Right cardiac atrium (tissue), 5 donors: ENCODE results near the gene SHISA5. TPM values are rescaled to one million over a fixed set of nuclear protein-coding genes. Genes with fewer than 3 reads are reported as not detected.
"Not testable (repeated sequence)": the region's sequence is repeated elsewhere in the genome, so short reads cannot be mapped to it uniquely, and the experiment has no call there.

Source experiments
- ATAC-seq, 2 donors: fragments of 200-7000 bp; cut with Tn5 transposase; one replicate each; pipeline versions ENCODE4 v1.8.0 to v1.9.1; 2020; ENCODE audit warnings: moderate library complexity in 2 of 2, mild to moderate bottlenecking in 1 of 2
- DNase-seq, 3 donors: peaks; one replicate each; pipeline ENCODE4 v3.0.0-alpha.2; 2020
- H3K27ac ChIP-seq: one replicate; pipeline ENCODE4 v1.5.1; 2013; ENCODE audit warnings: mild to moderate bottlenecking, low read length, control low read depth, moderate library complexity
- H3K27me3 ChIP-seq: one replicate; pipeline ENCODE4 v1.6.1; 2013; ENCODE audit not compliant: control insufficient read depth, insufficient read depth
- H3K4me1 ChIP-seq: one replicate; pipeline ENCODE4 v1.6.1; 2013; ENCODE audit warnings: low read length; ENCODE audit not compliant: control insufficient read depth, insufficient read depth
- H3K4me3 ChIP-seq: one replicate; pipeline ENCODE4 v1.5.1; 2013; ENCODE audit warnings: low read length, control low read depth
- H3K9me3 ChIP-seq: one replicate; pipeline ENCODE4 v1.6.1; 2013; ENCODE audit warnings: low read length; ENCODE audit not compliant: control insufficient read depth
- WGBS: extraction: QIAGEN DNeasy Blood & Tissue Kit; methylation state at CpG from one replicate; pipeline ENCODE4 v1.1.7; 2013; 5-methylcytosine and 5-hydroxymethylcytosine counted together
- intact Hi-C, 4 donors: fragments of 100-400 bp; cut with DNase I; formaldehyde crosslinking; loops; one replicate each; pipeline versions ENCODE4 v1.11.0 to v1.14.0; 2022 to 2023
- polyA plus RNA-seq: library from polyadenylated mRNA; stranded (reverse); fragments of 200-250 nt; gene quantifications from one replicate; pipeline ENCODE4 v1.2.3, GENCODE V29; 2013
- total RNA-seq, 4 donors: library from RNA; stranded (reverse); fragmentation: NEBNext Ultra II Directional; extraction: Animal tissue kit (Norgen Biotek cat#: 25700); gene quantifications; one replicate each; pipeline ENCODE4 v1.2.1, GENCODE V29; 2021
- donor health status: healthy with polysubstance abuse.
- donor health status: DM: no; HTN: yes; CAD: no.
- donor health status: DM: no; HTN: no; CAD: no.
- donor health status: DM: no; HTN: yes; CAD: no; lungs with severe emphysema.
- donor health status: DM: yes; HTN: yes; CAD: no.

The SHISA5 gene
- total and polyA plus RNA-seq, 5 donors, result 57.0 to 93.1 (median 74.4) TPM

DNA sequence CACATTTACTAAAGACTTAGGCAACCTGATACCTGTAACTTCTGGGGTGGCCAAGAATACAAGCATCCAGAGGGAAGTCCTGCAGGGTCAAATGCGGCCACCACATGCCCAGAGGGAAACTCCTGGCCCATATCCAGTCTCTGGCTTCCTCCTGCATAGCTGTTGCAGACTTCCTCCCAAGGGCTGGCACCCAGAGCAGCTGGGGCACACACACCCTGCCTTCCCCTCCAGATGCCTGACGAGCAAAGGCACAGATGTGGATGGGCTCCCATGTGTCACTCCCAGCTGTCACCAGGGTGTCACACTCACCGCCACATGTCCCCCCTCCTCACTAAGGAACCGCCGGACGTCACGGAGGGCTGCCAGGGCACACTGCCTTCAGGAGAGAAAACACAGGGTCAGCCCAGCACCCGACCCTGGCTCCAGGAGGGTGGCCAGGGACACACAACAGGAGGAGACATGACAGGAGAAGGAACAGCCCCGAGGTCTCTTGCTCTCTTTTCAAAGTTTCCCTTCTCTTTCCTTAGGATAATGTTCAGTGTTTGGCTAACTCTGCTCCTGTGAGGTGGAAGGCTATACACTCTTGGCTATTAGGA lies 39.4 kb upstream of the SHISA5 start:
- peaks cover 4% of the 10 kb centered on the region for H3K4me1 ChIP-seq
- DNase-seq, result peak in 2 of 3 donors; percentile 67 to 71
- no peak overlapping the region for H3K4me3 ChIP-seq
- 40% methylated on average over 9 of the region's 9 CpGs for WGBS
- H3K27ac ChIP-seq, result no peak overlapping the region
- no peaks in the 10 kb centered on the region for H3K27me3 ChIP-seq
- H3K9me3 ChIP-seq, result no peaks in the 10 kb centered on the region
- ATAC-seq, result peak; percentile 53 to 72
- intact Hi-C loops, result loop anchor here in 3 of 4 donors (10.0 kb wide), 1 partner anchor 269 kb away; no protein-coding TSS in a partner anchor

GRCh38 chr3:48538451-48538850 lies 34.5 kb upstream of the SHISA5 start:
- intact Hi-C loops, result no loop called here
- WGBS, result 90% methylated on average over 12 of the region's 12 CpGs
- H3K4me1 ChIP-seq, result peaks cover 4% of the 10 kb centered on the region
- H3K9me3 ChIP-seq, result no peaks in the 10 kb centered on the region
- no peak for ATAC-seq
- no peak overlapping the region for H3K27ac ChIP-seq
- peak in 1 of 3 donors; percentile 40 for DNase-seq
- no peaks in the 10 kb centered on the region for H3K27me3 ChIP-seq
- no peak overlapping the region for H3K4me3 ChIP-seq

GRCh38 chr3:48536785-48537184 lies 32.8 kb upstream of the SHISA5 start:
- no peak overlapping the region for H3K4me3 ChIP-seq
- intact Hi-C loops, result no loop called here
- DNase-seq, result peak in 1 of 3 donors; percentile 12
- 76% methylated on average over 5 of the region's 5 CpGs for WGBS
- H3K27me3 ChIP-seq, result no peaks in the 10 kb centered on the region
- H3K27ac ChIP-seq, result no peak overlapping the region
- H3K4me1 ChIP-seq, result no peaks in the 10 kb centered on the region
- ATAC-seq, result peak; percentile 40 to 52
- no peaks in the 10 kb centered on the region for H3K9me3 ChIP-seq

- ATAC-seq (no peak), DNase-seq (peak in 1 of 3 donors; percentile 53)
- WGBS, result 93% methylated on average over 19 of the region's 19 CpGs
- Histone ChIP-seq H3K4me3 (no peak overlapping the region), H3K9me3 (no peaks in the 10 kb centered on the region), H3K27me3 (no peaks in the 10 kb centered on the region), H3K27ac (no peak overlapping the region), H3K4me1 (no peaks in the 10 kb centered on the region)
- intact Hi-C loops, result no loop called here
These were observed 32.1 kb upstream of the SHISA5 start for GRCh38 chr3:48536116-48536515.

- intact Hi-C loops, result no loop called here
- no peak for DNase-seq
- WGBS, result 93% methylated on average over 4 of the region's 4 CpGs
- Histone ChIP-seq H3K4me1 (no peaks in the 10 kb centered on the region), H3K9me3 (no peaks in the 10 kb centered on the region), H3K4me3 (no peak overlapping the region), H3K27me3 (no peaks in the 10 kb centered on the region), H3K27ac (no peak overlapping the region)
- peak in 1 of 2 donors; percentile 27 for ATAC-seq
These were observed 31.6 kb upstream of the SHISA5 start for GRCh38 chr3:48535578-48535977.

- no peaks in the 10 kb centered on the region for H3K4me1 ChIP-seq
- H3K27ac ChIP-seq, result no peak overlapping the region
- H3K4me3 ChIP-seq, result no peak overlapping the region
- no peak for ATAC-seq
- intact Hi-C loops, result no loop called here
- no peaks in the 10 kb centered on the region for H3K9me3 ChIP-seq
- WGBS, result 89% methylated on average over 2 of the region's 2 CpGs
- no peaks in the 10 kb centered on the region for H3K27me3 ChIP-seq
- DNase-seq, result no peak
These were observed 29.0 kb upstream of the SHISA5 start for GRCh38 chr3:48532977-48533337.

DNA sequence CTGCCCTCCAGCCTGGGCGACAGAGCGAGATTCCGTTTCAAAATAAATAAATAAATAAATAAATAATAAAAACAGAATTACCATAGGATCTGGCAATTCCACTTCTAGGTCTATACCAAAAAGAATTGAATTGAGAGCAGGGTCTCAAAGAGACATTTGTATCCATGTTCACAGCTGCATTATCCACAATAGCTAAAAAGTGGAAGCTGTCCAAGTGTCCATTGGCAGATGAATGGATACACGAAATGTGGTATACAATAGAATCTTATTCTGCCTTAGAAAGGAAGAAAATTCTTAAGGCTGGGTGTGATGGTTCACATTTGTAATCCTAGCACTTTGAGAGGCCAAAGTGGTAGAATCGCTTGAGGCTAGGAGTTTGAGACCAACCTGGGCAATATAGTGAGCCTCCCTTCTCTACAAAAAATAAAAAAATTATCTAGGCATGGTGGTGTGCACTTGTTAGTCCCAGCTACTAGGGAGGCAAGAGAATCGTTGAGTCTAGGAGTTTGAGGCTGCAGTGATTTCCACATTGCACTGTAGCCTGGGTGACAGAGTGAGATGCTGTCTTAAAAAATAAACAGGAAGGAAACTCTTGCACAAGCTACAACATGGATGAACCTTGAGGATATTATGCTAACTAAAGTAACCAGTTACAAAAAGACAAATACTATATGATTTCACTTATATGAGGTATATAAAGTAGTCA lies 28.4 kb upstream of the SHISA5 start:
- Histone ChIP-seq H3K27ac (no peak overlapping the region), H3K4me3 (no peak overlapping the region), H3K4me1 (no peaks in the 10 kb centered on the region), H3K27me3 (no peaks in the 10 kb centered on the region), H3K9me3 (no peaks in the 10 kb centered on the region)
- ATAC-seq, result no peak
- WGBS, result 87% methylated on average over 6 of the region's 6 CpGs
- intact Hi-C loops, result no loop called here
- DNase-seq, result no peak

DNA sequence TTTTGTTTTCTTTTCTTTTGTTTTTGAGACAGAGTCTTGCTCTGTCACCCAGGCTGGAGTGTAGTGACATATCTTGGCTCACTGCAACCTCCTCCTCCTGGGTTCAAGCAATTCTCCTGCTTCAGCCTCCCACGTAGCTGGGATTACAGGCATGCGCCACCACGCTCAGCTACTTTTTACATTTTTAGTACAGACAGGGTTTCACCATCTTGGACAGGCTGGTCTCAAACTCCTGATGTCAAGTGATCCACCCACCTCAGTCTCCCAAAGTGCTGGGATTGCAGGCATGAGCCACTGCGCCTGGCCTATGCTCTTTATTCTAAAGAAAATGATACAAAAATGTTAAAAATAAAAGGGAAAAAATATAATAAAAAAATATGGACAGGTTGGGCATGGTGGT lies 26.7 kb upstream of the SHISA5 start:
- 96% methylated on average over 4 of the region's 4 CpGs for WGBS
- H3K27ac ChIP-seq, H3K9me3 ChIP-seq, ATAC-seq, intact Hi-C loops, H3K4me3 ChIP-seq, DNase-seq, H3K4me1 ChIP-seq, H3K27me3 ChIP-seq: not testable (repeated sequence)

DNA sequence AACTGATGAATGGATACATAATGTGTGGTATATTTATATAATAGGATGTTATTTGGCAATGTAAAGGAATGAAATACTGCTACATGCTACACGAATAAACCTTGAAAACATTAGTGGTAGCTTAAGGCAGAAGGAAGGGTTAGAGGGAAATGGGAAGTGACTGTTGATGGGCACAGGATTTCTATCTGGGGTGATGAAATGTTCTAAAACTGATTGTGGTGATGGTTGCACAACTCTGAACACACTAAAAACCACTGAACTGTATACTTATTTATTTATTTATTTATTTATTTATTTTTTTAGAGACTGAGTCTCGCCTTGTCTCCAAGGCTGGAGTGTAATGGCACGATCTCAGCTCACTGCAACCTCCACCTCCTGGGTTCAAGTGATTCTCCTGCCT lies 24.8 kb upstream of the SHISA5 start:
- Histone ChIP-seq H3K4me1 (no peaks in the 10 kb centered on the region), H3K9me3 (no peaks in the 10 kb centered on the region), H3K27ac (no peak overlapping the region), H3K27me3 (no peaks in the 10 kb centered on the region), H3K4me3 (no peak overlapping the region)
- 79% methylated on average over 3 of the region's 3 CpGs for WGBS
- intact Hi-C loops, result no loop called here
- no peak for DNase-seq
- no peak for ATAC-seq

GRCh38 chr3:48528048-48528447 lies 24.1 kb upstream of the SHISA5 start:
- no peaks in the 10 kb centered on the region for H3K27me3 ChIP-seq
- H3K4me1 ChIP-seq, result no peaks in the 10 kb centered on the region
- intact Hi-C loops, result no loop called here
- H3K4me3 ChIP-seq, result no peak overlapping the region
- ATAC-seq (no peak), DNase-seq (no peak)
- no peak overlapping the region for H3K27ac ChIP-seq
- WGBS, result 89% methylated on average over 9 of the region's 9 CpGs
- H3K9me3 ChIP-seq, result no peaks in the 10 kb centered on the region

DNA sequence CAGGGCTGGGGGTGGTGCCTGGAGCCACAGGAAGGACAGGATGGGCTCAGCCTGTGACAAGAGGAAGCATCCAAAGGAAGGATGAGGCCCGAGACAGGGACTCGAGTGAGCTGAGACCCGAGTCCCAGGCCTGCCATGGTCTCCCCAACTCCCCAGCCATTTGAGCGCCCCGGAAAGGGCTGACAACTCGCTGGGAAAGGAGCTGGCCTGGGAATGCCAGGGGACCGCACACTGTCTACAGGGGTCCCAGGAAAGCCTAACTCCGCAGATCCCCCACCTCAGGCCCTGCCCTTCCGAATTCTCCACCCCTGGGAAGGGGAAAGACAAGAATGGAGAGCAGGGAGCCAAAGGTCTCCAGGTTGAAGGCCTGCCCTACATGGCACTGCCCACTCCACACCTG lies 21.0 kb upstream of the SHISA5 start:
- Histone ChIP-seq H3K27me3 (no peaks in the 10 kb centered on the region), H3K27ac (no peak overlapping the region), H3K4me1 (no peaks in the 10 kb centered on the region), H3K4me3 (no peak overlapping the region), H3K9me3 (no peaks in the 10 kb centered on the region)
- DNase-seq, result no peak
- 87% methylated on average over 9 of the region's 9 CpGs for WGBS
- ATAC-seq, result no peak
- intact Hi-C loops, result no loop called here
